Esophagus squamous epithelium (tissue), 4 donors: Measurements from ENCODE around the gene EPB41L4A.

Experiments
- POLR2A ChIP-seq, 4 donors: fragments of 450-650 bp; IDR thresholded peaks; one replicate each; pipeline ENCODE4 v1.6.1; 2017; ENCODE audit warnings: antibody characterized with exemption in 4 of 4, mild to moderate bottlenecking in 4 of 4, moderate library complexity in 3 of 4
- TF ChIP-seq, protein P1 (sequence below), 6 experiments: fragments of 450-650 bp in 4 of 6; fragments of 200-600 bp in 2 of 6; sonication (generic) in 2 of 6; IDR thresholded peaks; one replicate each; pipeline ENCODE4 v1.5.1; 2016 to 2019; ENCODE audit warnings: antibody characterized with exemption in 6 of 6, mild to moderate bottlenecking in 4 of 6, moderate library complexity in 4 of 6

DNA sequence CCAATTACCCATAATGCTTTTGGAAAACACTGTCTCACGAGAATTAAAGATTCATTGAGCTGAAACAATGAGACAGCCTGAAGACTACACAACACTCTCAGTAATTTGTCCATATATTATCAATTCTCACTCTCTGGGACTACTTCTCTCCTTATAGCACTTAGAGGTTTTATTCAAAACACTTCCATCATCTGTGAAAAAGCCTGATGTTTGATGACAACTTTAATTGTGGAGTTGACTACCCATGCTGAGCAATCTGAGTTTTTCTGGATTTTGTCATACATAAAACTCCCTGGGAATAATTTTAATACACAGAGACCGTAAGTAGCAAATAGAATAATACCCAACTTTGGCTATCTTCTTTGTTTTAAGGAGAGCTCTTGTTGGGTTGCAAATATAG is 305.5 kb downstream of the EPB41L4A start:
- TF ChIP-seq, protein P1, sequence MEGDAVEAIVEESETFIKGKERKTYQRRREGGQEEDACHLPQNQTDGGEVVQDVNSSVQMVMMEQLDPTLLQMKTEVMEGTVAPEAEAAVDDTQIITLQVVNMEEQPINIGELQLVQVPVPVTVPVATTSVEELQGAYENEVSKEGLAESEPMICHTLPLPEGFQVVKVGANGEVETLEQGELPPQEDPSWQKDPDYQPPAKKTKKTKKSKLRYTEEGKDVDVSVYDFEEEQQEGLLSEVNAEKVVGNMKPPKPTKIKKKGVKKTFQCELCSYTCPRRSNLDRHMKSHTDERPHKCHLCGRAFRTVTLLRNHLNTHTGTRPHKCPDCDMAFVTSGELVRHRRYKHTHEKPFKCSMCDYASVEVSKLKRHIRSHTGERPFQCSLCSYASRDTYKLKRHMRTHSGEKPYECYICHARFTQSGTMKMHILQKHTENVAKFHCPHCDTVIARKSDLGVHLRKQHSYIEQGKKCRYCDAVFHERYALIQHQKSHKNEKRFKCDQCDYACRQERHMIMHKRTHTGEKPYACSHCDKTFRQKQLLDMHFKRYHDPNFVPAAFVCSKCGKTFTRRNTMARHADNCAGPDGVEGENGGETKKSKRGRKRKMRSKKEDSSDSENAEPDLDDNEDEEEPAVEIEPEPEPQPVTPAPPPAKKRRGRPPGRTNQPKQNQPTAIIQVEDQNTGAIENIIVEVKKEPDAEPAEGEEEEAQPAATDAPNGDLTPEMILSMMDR (IDR thresholded peaks at IDR 0.05) = no peak
- no peak for TF ChIP-seq POLR2A (IDR thresholded peaks at IDR 0.05)
